Lower lobe of right lung (tissue), 2 donors: ENCODE results near the gene NKAIN2. TPM values are rescaled to one million over a fixed set of nuclear protein-coding genes. Genes with fewer than 3 reads are reported as not detected.

ENCODE experiments used
- ATAC-seq, 2 donors: fragments of 200-7000 bp; cut with Tn5 transposase; one replicate each; pipeline ENCODE4 v1.9.1; 2020 to 2022; ENCODE audit warnings: mild to moderate bottlenecking in 2 of 2, moderate library complexity in 2 of 2
- DNase-seq: peaks from one replicate; pipeline ENCODE4 v3.0.0-alpha.2; 2020
- H3K27ac ChIP-seq: fragments of 200-600 bp; one replicate; pipeline ENCODE4 v1.8.0; 2022
- H3K27me3 ChIP-seq: fragments of 200-600 bp; one replicate; pipeline ENCODE4 v1.8.0; 2022; ENCODE audit warnings: low read depth
- H3K36me3 ChIP-seq: fragments of 200-600 bp; one replicate; pipeline ENCODE4 v1.8.0; 2022; ENCODE audit warnings: mild to moderate bottlenecking
- H3K4me1 ChIP-seq: fragments of 200-600 bp; one replicate; pipeline ENCODE4 v1.8.0; 2022
- H3K4me3 ChIP-seq: fragments of 200-600 bp; one replicate; pipeline ENCODE4 v1.8.0; 2022; ENCODE audit warnings: mild to moderate bottlenecking
- H3K9me3 ChIP-seq: fragments of 200-600 bp; one replicate; pipeline ENCODE4 v1.8.0; 2022
- intact Hi-C: fragments of 100-400 bp; cut with DNase I; formaldehyde crosslinking; loops from one replicate; pipeline ENCODE4 v1.11.0; 2022
- total RNA-seq: library from RNA; stranded (reverse); fragmentation: NEBNext Ultra II Directional; extraction: Animal tissue kit (Norgen Biotek cat#: 25700); gene quantifications from one replicate; pipeline ENCODE4 v1.2.1, GENCODE V29; 2021
- TF ChIP-seq, protein P1 (sequence below): fragments of 200-600 bp; IDR thresholded peaks from one replicate; pipeline ENCODE4 v1.8.0; 2022; ENCODE audit warnings: antibody characterized with exemption, mild to moderate bottlenecking
- donor health status: DM: no; HTN: yes; CAD: no; lungs with severe emphysema.

The NKAIN2 gene
- total RNA-seq, 1 donor from 2014 or later: 0.12 TPM

DNA sequence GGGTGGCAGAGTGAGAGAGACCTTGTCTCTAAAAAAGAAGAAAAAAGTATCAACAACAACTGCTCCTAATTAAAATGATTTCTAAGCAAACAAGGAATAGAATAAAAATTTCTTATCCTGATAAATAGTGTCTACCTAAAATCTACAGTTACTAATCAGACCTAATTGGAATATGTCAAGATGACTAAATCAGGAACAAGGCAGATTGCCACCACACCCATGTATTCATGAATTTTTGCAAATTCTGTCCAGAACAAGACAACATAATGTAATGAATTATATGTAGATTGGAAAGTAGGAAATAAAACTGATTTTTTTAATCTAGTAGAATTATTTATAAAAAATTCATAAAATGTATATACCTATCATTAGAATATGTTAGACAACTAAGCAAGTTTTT, 339.8 kb downstream of the NKAIN2 start:
- no peaks in the 10 kb centered on the region for H3K27me3 ChIP-seq
- intact Hi-C loops: no loop called here
- no peak for ATAC-seq
- no peak overlapping the region for H3K27ac ChIP-seq
- H3K4me1 ChIP-seq: no peaks in the 10 kb centered on the region
- H3K9me3 ChIP-seq: no peaks in the 10 kb centered on the region
- no peak overlapping the region for H3K4me3 ChIP-seq
- TF ChIP-seq, protein P1, sequence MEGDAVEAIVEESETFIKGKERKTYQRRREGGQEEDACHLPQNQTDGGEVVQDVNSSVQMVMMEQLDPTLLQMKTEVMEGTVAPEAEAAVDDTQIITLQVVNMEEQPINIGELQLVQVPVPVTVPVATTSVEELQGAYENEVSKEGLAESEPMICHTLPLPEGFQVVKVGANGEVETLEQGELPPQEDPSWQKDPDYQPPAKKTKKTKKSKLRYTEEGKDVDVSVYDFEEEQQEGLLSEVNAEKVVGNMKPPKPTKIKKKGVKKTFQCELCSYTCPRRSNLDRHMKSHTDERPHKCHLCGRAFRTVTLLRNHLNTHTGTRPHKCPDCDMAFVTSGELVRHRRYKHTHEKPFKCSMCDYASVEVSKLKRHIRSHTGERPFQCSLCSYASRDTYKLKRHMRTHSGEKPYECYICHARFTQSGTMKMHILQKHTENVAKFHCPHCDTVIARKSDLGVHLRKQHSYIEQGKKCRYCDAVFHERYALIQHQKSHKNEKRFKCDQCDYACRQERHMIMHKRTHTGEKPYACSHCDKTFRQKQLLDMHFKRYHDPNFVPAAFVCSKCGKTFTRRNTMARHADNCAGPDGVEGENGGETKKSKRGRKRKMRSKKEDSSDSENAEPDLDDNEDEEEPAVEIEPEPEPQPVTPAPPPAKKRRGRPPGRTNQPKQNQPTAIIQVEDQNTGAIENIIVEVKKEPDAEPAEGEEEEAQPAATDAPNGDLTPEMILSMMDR: no peak
- no peak for DNase-seq
- H3K36me3 ChIP-seq: no peaks in the 10 kb centered on the region

DNA sequence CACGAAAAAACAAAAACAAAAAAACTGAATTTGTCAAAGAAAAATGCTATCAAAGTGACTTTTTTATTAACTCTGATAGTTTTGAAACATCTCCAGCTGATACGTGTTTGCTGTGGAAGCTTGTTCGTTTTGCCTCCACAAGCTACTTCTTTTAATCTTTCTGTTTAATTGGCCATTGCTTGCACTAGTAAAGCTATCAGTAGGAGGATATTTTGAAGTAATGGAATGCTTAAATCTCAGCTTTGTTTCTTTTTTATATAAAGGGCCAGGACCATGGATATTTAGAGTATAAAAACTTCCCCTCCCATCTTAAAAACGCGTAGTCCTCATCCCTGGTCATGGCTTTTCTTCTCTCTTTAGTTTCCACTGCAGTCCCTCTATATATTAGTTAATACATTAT, 344.0 kb downstream of the NKAIN2 start:
- no peak for ATAC-seq
- intact Hi-C loops: no loop called here
- TF ChIP-seq, protein P1: no peak
- no peaks in the 10 kb centered on the region for H3K9me3 ChIP-seq
- no peak overlapping the region for H3K27ac ChIP-seq
- no peaks in the 10 kb centered on the region for H3K36me3 ChIP-seq
- no peaks in the 10 kb centered on the region for H3K27me3 ChIP-seq
- no peak for DNase-seq
- no peaks in the 10 kb centered on the region for H3K4me1 ChIP-seq
- no peak overlapping the region for H3K4me3 ChIP-seq

DNA sequence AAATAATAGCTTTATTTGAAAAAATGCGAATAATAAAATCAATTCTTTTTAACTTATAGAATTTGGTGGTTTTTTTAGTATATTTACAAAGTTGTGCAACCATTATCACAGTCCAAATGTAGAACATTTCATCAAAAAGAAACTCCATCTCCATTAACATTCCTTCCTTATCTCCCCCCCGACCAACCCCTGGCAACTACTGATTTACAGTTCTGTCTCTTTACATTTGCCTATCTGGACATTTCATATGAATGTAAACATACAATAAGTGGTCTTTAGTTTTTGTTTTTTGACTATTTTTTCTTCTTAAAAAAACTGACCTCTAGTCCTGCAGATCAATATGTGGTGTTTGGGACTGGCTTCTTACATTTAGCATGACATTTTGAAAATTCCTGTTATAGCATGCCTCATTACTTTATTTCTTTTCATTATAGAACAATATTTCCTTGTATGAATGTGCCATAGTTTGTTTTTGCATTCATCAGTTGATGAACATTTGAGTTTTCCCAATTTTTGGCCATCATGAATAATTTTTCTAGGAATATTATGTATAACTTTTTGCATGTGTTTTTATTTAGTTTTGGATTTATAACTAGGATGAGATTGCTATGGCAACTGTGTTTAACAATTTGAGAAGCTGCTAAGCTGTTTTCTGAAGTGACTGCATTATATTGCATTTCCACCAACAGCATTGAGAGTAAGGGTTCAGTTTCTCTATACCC, 344.7 kb downstream of the NKAIN2 start:
- intact Hi-C loops: no loop called here
- Histone ChIP-seq H3K27ac (no peak overlapping the region), H3K36me3 (no peaks in the 10 kb centered on the region), H3K4me3 (no peak overlapping the region), H3K27me3 (no peaks in the 10 kb centered on the region), H3K9me3 (no peaks in the 10 kb centered on the region), H3K4me1 (no peaks in the 10 kb centered on the region)
- TF ChIP-seq, protein P1: no peak
- DNase-seq (no peak), ATAC-seq (no peak)

DNA sequence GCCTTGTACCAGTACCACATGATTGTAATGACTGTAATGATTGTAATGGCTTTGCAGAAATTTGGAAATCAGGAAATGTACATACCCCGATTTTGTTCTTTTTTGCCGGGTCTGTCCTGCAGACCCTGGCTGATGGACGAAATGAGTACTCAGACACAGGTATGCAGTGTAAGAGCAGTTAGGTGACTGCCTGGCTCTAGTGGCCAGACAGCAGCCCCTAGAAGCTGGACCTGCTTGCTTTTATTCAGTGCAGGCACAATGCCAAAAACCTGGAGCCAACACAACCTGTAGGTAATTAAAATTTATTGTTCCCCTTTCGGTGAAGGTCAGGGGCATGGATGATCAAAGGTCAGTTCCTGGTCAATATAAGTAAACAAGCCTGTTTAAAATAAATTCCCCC, 346.0 kb downstream of the NKAIN2 start:
- no peak for DNase-seq
- Histone ChIP-seq H3K4me1 (no peaks in the 10 kb centered on the region), H3K4me3 (no peak overlapping the region), H3K9me3 (no peaks in the 10 kb centered on the region), H3K36me3 (no peaks in the 10 kb centered on the region), H3K27me3 (no peaks in the 10 kb centered on the region), H3K27ac (no peak overlapping the region)
- TF ChIP-seq, protein P1: no peak
- intact Hi-C loops: no loop called here
- ATAC-seq: no peak

DNA sequence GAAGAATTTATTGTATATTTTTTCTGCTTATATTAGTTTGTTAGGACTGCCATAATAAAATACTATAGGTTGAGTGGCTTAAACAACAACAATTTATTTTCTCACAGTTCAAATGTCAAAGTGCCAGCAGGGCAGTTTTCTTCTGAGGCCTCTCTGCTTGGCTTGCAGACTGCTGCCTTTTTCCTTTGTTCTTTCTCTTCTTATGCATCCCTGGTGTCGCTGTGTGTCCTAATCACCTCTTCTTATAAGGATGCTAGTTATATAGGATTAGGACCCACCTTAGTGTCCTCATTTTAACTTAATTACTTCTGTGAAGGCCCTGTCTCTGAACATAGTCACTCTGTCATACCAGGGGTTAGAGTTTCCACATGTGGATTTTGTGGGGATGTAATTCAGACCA, 354.4 kb downstream of the NKAIN2 start:
- H3K9me3 ChIP-seq: no peaks in the 10 kb centered on the region
- TF ChIP-seq, protein P1: no peak
- no peaks in the 10 kb centered on the region for H3K36me3 ChIP-seq
- ATAC-seq (no peak), DNase-seq (no peak)
- H3K27ac ChIP-seq: no peak overlapping the region
- H3K4me3 ChIP-seq: no peak overlapping the region
- intact Hi-C loops: no loop called here
- no peaks in the 10 kb centered on the region for H3K27me3 ChIP-seq
- no peaks in the 10 kb centered on the region for H3K4me1 ChIP-seq
